HG03442 (cell line): Measurements from ENCODE around the gene SPDYE18.
"Not testable (repeated sequence)": the region's sequence is repeated elsewhere in the genome, so short reads cannot be mapped to it uniquely, and the experiment has no call there.

Source experiments
- ATAC-seq: cut with Tn5 transposase; IDR thresholded peaks from one replicate; pipeline ENCODE4 v1.9.1; 2021; ENCODE audit warnings: mild to moderate bottlenecking, moderate library complexity; ENCODE audit not compliant: unreplicated experiment

SPDYE18 gene

GRCh38 chr7:77006127-77007110, 55.9 kb downstream of the SPDYE18 start:
- not testable (repeated sequence) for ATAC-seq

GRCh38 chr7:77005461-77006057, 56.8 kb downstream of the SPDYE18 start:
- not testable (repeated sequence) for ATAC-seq

GRCh38 chr7:77004151-77004550, 58.2 kb downstream of the SPDYE18 start:
- not testable (repeated sequence) for ATAC-seq

- ATAC-seq: not testable (repeated sequence)
Observed at GRCh38 chr7:77003241-77003640, 59.1 kb downstream of the SPDYE18 start.

GRCh38 chr7:77002678-77003233, 59.6 kb downstream of the SPDYE18 start:
- ATAC-seq: not testable (repeated sequence)

- ATAC-seq: not testable (repeated sequence)
Observed at GRCh38 chr7:77002104-77002503, 60.3 kb downstream of the SPDYE18 start.
